HEK293 (cell line): Measurements from ENCODE around the gene KRTAP10-6.

ENCODE experiments used
- CTCF ChIA-PET: fragments of 350-600 bp; formaldehyde crosslinking; extraction: SDS; loops from one replicate; lab custom pipeline; 2021; ENCODE audit warnings: antibody characterized with exemption; lab: Yijun Ruan, JAX
- POLR2A ChIA-PET: fragments of 300-600 bp; formaldehyde crosslinking; extraction: SDS; loops from one replicate; lab custom pipeline; 2020; ENCODE audit warnings: antibody characterized with exemption, inconsistent platforms; lab: Yijun Ruan, JAX
- H3K27ac ChIP-seq: fragments of 200-500 bp; sonication (Bioruptor generic); 2 replicates; pipeline ENCODE4 v1.5.1; 2014; ENCODE audit warnings: low read depth, low read length, control low read depth, inconsistent platforms; ENCODE audit errors: extremely low read depth
- H3K36me3 ChIP-seq, 2 experiments: fragments of 200-500 bp in 1 of 2; sonication (Bioruptor generic) in 1 of 2; 1 replicate in 1 of 2; 2 replicates in 1 of 2; pipeline ENCODE4 v1.5.1; 2014 to 2017; ENCODE audit warnings: inconsistent platforms in 2 of 2, low read length in 2 of 2; ENCODE audit not compliant: control insufficient read depth in 2 of 2, insufficient read depth in 1 of 2
- H3K4me1 ChIP-seq: fragments of 200-500 bp; sonication (Bioruptor generic); 2 replicates; pipeline ENCODE4 v1.5.1; 2014; ENCODE audit warnings: mild to moderate bottlenecking, low read length, inconsistent platforms; ENCODE audit not compliant: control insufficient read depth, insufficient read depth
- H3K4me3 ChIP-seq: 2 replicates; pipeline ENCODE4 v1.5.1; 2011; ENCODE audit warnings: low read depth, mild to moderate bottlenecking, control low read depth, low read length, moderate library complexity
- H3K9me3 ChIP-seq: fragments of 200-500 bp; sonication (Bioruptor generic); 2 replicates; pipeline ENCODE4 v1.5.1; 2014; ENCODE audit warnings: low read depth, low read length, inconsistent platforms; ENCODE audit not compliant: control insufficient read depth, insufficient read depth
- GLI2 ChIP-seq: fragments of 450-650 bp; formaldehyde crosslinking; IDR thresholded peaks from 2 replicates; pipeline ENCODE4; 2017; ENCODE audit warnings: missing biosample characterization, missing genetic modification characterization, low read depth, borderline replicate concordance
- GLIS2 ChIP-seq: fragments of 450-650 bp; formaldehyde crosslinking; IDR thresholded peaks from 2 replicates; pipeline ENCODE4 v1.5.1; 2016; ENCODE audit warnings: missing biosample characterization, missing genetic modification characterization
- HOXA7 ChIP-seq: sonication (generic); formaldehyde crosslinking; IDR thresholded peaks from 2 replicates; pipeline ENCODE4 v1.8.1; 2022; ENCODE audit warnings: missing genetic modification reagents, borderline replicate concordance
- MYNN ChIP-seq: fragments of 450-650 bp; formaldehyde crosslinking; IDR thresholded peaks from 2 replicates; pipeline ENCODE4 v1.5.1; 2016; ENCODE audit warnings: missing biosample characterization, missing genetic modification characterization, borderline replicate concordance
- PBX3 ChIP-seq: sonication (generic); formaldehyde crosslinking; IDR thresholded peaks from 2 replicates; pipeline ENCODE4 v1.8.1; 2022; ENCODE audit warnings: mild to moderate bottlenecking, moderate library complexity, missing genetic modification reagents
- RBAK ChIP-seq: fragments of 450-650 bp; formaldehyde crosslinking; IDR thresholded peaks from 2 replicates; pipeline ENCODE4 v1.5.1; 2016; ENCODE audit warnings: missing biosample characterization, missing genetic modification characterization
- SALL2 ChIP-seq: fragments of 450-650 bp; formaldehyde crosslinking; IDR thresholded peaks from 2 replicates; pipeline ENCODE4 v1.5.0; 2017; ENCODE audit warnings: missing biosample characterization, mild to moderate bottlenecking, missing genetic modification characterization, borderline replicate concordance
- SETDB1 ChIP-seq: IDR thresholded peaks from one replicate; pipeline ENCODE4 v1.6.1; 2017; ENCODE audit warnings: mild to moderate bottlenecking, low read length, moderate library complexity, mixed read lengths; ENCODE audit not compliant: insufficient read length
- ZBTB49 ChIP-seq: fragments of 450-650 bp; formaldehyde crosslinking; IDR thresholded peaks from 2 replicates; pipeline ENCODE4 v1.5.1; 2016; ENCODE audit warnings: missing biosample characterization, missing genetic modification characterization, low read depth
- ZNF155 ChIP-seq: fragments of 450-650 bp; formaldehyde crosslinking; IDR thresholded peaks from 2 replicates; pipeline ENCODE4 v1.5.1; 2016; ENCODE audit warnings: missing biosample characterization, missing genetic modification characterization
- ZNF174 ChIP-seq: fragments of 450-650 bp; formaldehyde crosslinking; IDR thresholded peaks from 2 replicates; pipeline ENCODE4 v1.5.0; 2017; ENCODE audit warnings: missing biosample characterization, mild to moderate bottlenecking, missing genetic modification characterization
- ZNF18 ChIP-seq: fragments of 450-650 bp; formaldehyde crosslinking; IDR thresholded peaks from 2 replicates; pipeline ENCODE4 v1.5.1; 2016; ENCODE audit warnings: missing biosample characterization, missing genetic modification characterization
- ZNF2 ChIP-seq: fragments of 450-650 bp; formaldehyde crosslinking; IDR thresholded peaks from 2 replicates; pipeline ENCODE4 v1.5.1; 2016; ENCODE audit warnings: missing biosample characterization, missing genetic modification characterization
- ZNF214 ChIP-seq: fragments of 450-650 bp; formaldehyde crosslinking; IDR thresholded peaks from 2 replicates; pipeline ENCODE4 v1.5.1; 2017; ENCODE audit warnings: missing biosample characterization, mild to moderate bottlenecking, missing genetic modification characterization, borderline replicate concordance
- ZNF221 ChIP-seq: fragments of 450-650 bp; formaldehyde crosslinking; IDR thresholded peaks from 2 replicates; pipeline ENCODE4 v1.5.1; 2017; ENCODE audit warnings: missing biosample characterization, missing genetic modification characterization, borderline replicate concordance
- ZNF239 ChIP-seq: fragments of 450-650 bp; formaldehyde crosslinking; IDR thresholded peaks from 2 replicates; pipeline ENCODE4 v1.5.1; 2016; ENCODE audit warnings: missing biosample characterization, missing genetic modification characterization
- ZNF324 ChIP-seq: fragments of 450-650 bp; formaldehyde crosslinking; IDR thresholded peaks from 2 replicates; pipeline ENCODE4 v1.5.1; 2016; ENCODE audit warnings: missing biosample characterization, missing genetic modification characterization
- ZNF449 ChIP-seq: fragments of 450-650 bp; formaldehyde crosslinking; IDR thresholded peaks from 2 replicates; pipeline ENCODE4 v1.5.1; 2017; ENCODE audit warnings: missing biosample characterization, mild to moderate bottlenecking, missing genetic modification characterization, moderate library complexity

The KRTAP10-6 gene

GRCh38 chr21:44572959-44573583, 19.2 kb downstream of the KRTAP10-6 start (continued):
- no peak for TF ChIP-seq PBX3
- TF ChIP-seq HOXA7 (CRISPR knock-in tag): no peak
- TF ChIP-seq ZNF214 (tag by site-specific recombination): no peak
- TF ChIP-seq ZNF221: no peak
- no peak for TF ChIP-seq ZNF239 (tag by site-specific recombination)
- TF ChIP-seq ZNF324: no peak
- TF ChIP-seq SALL2 (tag by site-specific recombination): no peak

GRCh38 chr21:44571844-44572782, 20.2 kb downstream of the KRTAP10-6 start:
- Histone ChIP-seq H3K36me3 (no peaks in the 10 kb centered on the region), H3K9me3 (no peaks in the 10 kb centered on the region), H3K4me3 (no peak overlapping the region), H3K27ac (no peak overlapping the region), H3K4me1 (no peaks in the 10 kb centered on the region)
- ChIA-PET CTCF (no interaction called here), POLR2A (interaction anchor here (0.6 kb wide), 2 partner anchors 9 to 147 kb away, joined by 3 to 4 read pairs; no protein-coding TSS in a partner anchor)
- TF ChIP-seq ZNF18 (tag by site-specific recombination): no peak
- TF ChIP-seq SETDB1: no peak
- no peak for TF ChIP-seq GLI2
- TF ChIP-seq ZNF449 (tag by site-specific recombination): no peak
- TF ChIP-seq MYNN (tag by site-specific recombination): no peak
- TF ChIP-seq ZNF2 (tag by site-specific recombination): no peak
- TF ChIP-seq ZNF174 (tag by site-specific recombination): no peak
- TF ChIP-seq GLIS2 (tag by site-specific recombination): no peak
- no peak for TF ChIP-seq RBAK (tag by site-specific recombination)
- TF ChIP-seq ZBTB49 (tag by site-specific recombination): no peak
- TF ChIP-seq ZNF155 (tag by site-specific recombination): no peak
